GM12878 (cell line): ENCODE measurements around the gene LHCGR.

ENCODE experiments used
- CHD1 ChIP-seq: IDR thresholded peaks from 2 replicates; pipeline ENCODE4 v1.6.1; 2012; ENCODE audit warnings: low read depth, low read length, improper control_type of control experiment
- EZH2 ChIP-seq: IDR thresholded peaks from 2 replicates; pipeline ENCODE4 v1.6.1; 2012; ENCODE audit warnings: low read depth, mild to moderate bottlenecking, control low read depth, inconsistent platforms, low read length, borderline replicate concordance; ENCODE audit not compliant: control insufficient read depth
- JUNB ChIP-seq: IDR thresholded peaks from 2 replicates; pipeline ENCODE4 v1.6.1; 2016; ENCODE audit warnings: antibody characterized with exemption, mild to moderate bottlenecking
- POLR2A ChIP-seq: IDR thresholded peaks from 2 replicates; pipeline ENCODE4 v1.6.1; 2011; ENCODE audit warnings: low read depth, mild to moderate bottlenecking, low read length
- RAD51 ChIP-seq: fragments of 450-650 bp; IDR thresholded peaks from 2 replicates; pipeline ENCODE4 v1.6.1; 2016; ENCODE audit warnings: moderate library complexity, mild to moderate bottlenecking, inconsistent platforms
- SMC3 ChIP-seq: IDR thresholded peaks from 2 replicates; pipeline ENCODE4 v1.6.1; 2011; ENCODE audit warnings: low read length, improper control_type of control experiment, borderline replicate concordance
- TAF1 ChIP-seq: IDR thresholded peaks from 2 replicates; pipeline ENCODE4 v1.6.1; 2011; ENCODE audit warnings: mild to moderate bottlenecking, low read depth, low read length, borderline replicate concordance
- TF ChIP-seq, protein P1 (sequence below): IDR thresholded peaks from 2 replicates; pipeline ENCODE4 v1.6.1; 2012; ENCODE audit warnings: low read depth, low read length, improper control_type of control experiment
- TF ChIP-seq, protein P2 (sequence below), 3 experiments: IDR thresholded peaks in 2 of 3; conservative IDR thresholded peaks in 1 of 3; 2 replicates each; pipeline ENCODE4 v1.5.1; 2011; ENCODE audit warnings: low read depth in 3 of 3, low read length in 3 of 3, mild to moderate bottlenecking in 3 of 3, control low read depth in 2 of 3, moderate library complexity in 2 of 3, inconsistent platforms in 1 of 3, mixed read lengths in 1 of 3; ENCODE audit not compliant: control insufficient read depth in 2 of 3, insufficient read depth in 1 of 3; ENCODE audit errors: extremely low read depth in 1 of 3
- TF ChIP-seq, protein P3 (sequence below): IDR thresholded peaks from 2 replicates; pipeline ENCODE4 v1.6.1; 2011; ENCODE audit warnings: borderline replicate concordance, low read depth, mild to moderate bottlenecking, moderate library complexity, mixed read lengths, low read length; ENCODE audit not compliant: insufficient read depth; ENCODE audit errors: extremely low read length
- TF ChIP-seq, protein P4 (sequence below): IDR thresholded peaks from 2 replicates; pipeline ENCODE4 v1.6.1; 2012; ENCODE audit warnings: low read length, inconsistent platforms
- TF ChIP-seq, protein P5 (sequence below): fragments of 450-650 bp; IDR thresholded peaks from 2 replicates; pipeline ENCODE4 v1.6.1; 2017; ENCODE audit warnings: mild to moderate bottlenecking

DNA sequence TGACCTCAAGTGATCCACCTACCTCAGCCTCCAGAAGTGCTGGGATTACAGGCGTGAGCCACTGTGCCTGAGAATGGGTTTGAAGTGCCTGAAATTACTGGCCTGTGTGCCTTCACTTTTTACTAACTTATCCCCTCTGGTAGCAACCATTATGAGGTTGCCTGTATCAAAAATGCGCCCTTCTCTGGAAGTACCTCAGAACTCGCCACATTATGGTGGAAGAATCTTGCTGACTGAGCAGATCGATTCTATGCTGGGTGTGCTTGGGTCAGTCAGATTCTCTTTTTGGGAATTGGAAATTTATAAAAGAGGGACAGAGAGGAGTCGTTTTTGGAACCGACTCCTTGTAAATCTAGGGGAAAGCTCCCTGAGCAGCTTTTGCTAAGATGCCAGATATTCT lies 8.2 kb downstream of the LHCGR start:
- TF ChIP-seq RAD51 (no peak), TAF1 (no peak), SMC3 (no peak), EZH2 (no peak), JUNB (no peak), CHD1 (no peak), POLR2A (no peak)
- TF ChIP-seq, protein P1, sequence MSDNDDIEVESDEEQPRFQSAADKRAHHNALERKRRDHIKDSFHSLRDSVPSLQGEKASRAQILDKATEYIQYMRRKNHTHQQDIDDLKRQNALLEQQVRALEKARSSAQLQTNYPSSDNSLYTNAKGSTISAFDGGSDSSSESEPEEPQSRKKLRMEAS = no peak
- TF ChIP-seq, protein P2, sequence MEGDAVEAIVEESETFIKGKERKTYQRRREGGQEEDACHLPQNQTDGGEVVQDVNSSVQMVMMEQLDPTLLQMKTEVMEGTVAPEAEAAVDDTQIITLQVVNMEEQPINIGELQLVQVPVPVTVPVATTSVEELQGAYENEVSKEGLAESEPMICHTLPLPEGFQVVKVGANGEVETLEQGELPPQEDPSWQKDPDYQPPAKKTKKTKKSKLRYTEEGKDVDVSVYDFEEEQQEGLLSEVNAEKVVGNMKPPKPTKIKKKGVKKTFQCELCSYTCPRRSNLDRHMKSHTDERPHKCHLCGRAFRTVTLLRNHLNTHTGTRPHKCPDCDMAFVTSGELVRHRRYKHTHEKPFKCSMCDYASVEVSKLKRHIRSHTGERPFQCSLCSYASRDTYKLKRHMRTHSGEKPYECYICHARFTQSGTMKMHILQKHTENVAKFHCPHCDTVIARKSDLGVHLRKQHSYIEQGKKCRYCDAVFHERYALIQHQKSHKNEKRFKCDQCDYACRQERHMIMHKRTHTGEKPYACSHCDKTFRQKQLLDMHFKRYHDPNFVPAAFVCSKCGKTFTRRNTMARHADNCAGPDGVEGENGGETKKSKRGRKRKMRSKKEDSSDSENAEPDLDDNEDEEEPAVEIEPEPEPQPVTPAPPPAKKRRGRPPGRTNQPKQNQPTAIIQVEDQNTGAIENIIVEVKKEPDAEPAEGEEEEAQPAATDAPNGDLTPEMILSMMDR (IDR thresholded peaks at IDR 0.05 in 2 of 3, conservative IDR thresholded peaks at IDR 0.05 in 1 of 3; ENCODE audit: control insufficient read depth in 2 of 3, extremely low read depth in 1 of 3, insufficient read depth in 1 of 3, low read depth in 3 of 3, low read length in 3 of 3) = no peak
- TF ChIP-seq, protein P3, sequence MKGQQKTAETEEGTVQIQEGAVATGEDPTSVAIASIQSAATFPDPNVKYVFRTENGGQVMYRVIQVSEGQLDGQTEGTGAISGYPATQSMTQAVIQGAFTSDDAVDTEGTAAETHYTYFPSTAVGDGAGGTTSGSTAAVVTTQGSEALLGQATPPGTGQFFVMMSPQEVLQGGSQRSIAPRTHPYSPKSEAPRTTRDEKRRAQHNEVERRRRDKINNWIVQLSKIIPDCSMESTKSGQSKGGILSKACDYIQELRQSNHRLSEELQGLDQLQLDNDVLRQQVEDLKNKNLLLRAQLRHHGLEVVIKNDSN = no peak
- TF ChIP-seq, protein P4, sequence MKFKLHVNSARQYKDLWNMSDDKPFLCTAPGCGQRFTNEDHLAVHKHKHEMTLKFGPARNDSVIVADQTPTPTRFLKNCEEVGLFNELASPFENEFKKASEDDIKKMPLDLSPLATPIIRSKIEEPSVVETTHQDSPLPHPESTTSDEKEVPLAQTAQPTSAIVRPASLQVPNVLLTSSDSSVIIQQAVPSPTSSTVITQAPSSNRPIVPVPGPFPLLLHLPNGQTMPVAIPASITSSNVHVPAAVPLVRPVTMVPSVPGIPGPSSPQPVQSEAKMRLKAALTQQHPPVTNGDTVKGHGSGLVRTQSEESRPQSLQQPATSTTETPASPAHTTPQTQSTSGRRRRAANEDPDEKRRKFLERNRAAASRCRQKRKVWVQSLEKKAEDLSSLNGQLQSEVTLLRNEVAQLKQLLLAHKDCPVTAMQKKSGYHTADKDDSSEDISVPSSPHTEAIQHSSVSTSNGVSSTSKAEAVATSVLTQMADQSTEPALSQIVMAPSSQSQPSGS = no peak
- TF ChIP-seq, protein P5, sequence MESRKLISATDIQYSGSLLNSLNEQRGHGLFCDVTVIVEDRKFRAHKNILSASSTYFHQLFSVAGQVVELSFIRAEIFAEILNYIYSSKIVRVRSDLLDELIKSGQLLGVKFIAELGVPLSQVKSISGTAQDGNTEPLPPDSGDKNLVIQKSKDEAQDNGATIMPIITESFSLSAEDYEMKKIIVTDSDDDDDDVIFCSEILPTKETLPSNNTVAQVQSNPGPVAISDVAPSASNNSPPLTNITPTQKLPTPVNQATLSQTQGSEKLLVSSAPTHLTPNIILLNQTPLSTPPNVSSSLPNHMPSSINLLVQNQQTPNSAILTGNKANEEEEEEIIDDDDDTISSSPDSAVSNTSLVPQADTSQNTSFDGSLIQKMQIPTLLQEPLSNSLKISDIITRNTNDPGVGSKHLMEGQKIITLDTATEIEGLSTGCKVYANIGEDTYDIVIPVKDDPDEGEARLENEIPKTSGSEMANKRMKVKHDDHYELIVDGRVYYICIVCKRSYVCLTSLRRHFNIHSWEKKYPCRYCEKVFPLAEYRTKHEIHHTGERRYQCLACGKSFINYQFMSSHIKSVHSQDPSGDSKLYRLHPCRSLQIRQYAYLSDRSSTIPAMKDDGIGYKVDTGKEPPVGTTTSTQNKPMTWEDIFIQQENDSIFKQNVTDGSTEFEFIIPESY = no peak
